Lower leg skin (tissue), 3 donors: ENCODE results near the gene CDH15.

ENCODE experiments used
- CTCF ChIP-seq, 3 donors: fragments of 450-650 bp; IDR thresholded peaks; one replicate each; pipeline ENCODE4 v1.5.1; 2016; ENCODE audit warnings: antibody characterized with exemption in 3 of 3, mild to moderate bottlenecking in 3 of 3, moderate library complexity in 2 of 3
- POLR2A ChIP-seq, 2 donors: fragments of 450-650 bp; IDR thresholded peaks; one replicate each; pipeline ENCODE4 v1.6.1; 2016 to 2017; ENCODE audit warnings: antibody characterized with exemption in 2 of 2, mild to moderate bottlenecking in 1 of 2, moderate library complexity in 1 of 2

DNA sequence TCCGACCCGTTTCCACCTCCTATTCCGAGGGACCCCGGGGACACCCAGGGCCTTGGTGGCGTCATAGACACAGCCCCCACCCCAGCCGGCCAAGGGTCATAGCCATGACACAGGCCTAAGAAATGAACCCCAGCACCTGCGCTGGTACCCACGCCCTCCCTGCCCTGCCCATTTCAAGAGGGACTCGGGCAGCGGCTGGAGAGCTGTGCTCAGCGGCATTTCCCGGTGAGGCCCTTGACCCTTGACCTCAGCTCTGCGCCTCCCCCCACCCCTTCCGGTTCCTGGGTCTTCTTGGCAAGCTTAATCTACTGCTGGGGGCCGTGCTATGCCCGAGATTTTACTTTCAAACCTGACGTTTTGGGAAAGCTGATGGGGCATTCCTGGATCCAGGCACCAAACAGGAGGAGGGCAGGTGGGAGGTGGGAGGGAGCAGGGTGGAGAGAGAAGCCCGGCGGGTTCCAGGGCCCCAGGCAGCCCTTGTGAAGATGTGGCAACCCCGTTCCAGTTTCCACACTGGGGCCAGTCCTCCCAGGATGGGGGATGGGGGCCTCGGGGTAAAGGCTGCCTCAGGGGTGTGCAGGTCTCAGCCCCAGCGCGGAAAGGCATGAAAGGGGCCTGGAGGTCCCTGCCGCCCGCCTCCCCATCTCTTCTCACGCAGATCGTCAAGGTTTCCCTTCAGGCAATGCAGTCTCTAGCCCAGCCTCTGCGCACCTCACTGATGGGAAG, 28.7 kb downstream of the CDH15 start, which contains the start of gene SLC22A31:
- TF ChIP-seq CTCF (IDR thresholded peaks at IDR 0.05) (no peak), POLR2A (IDR thresholded peaks at IDR 0.05) (no peak)
